HG02938 (cell line): ENCODE results near the gene KLF12.
A peak's percentile ranks its signal among the peaks of the same experiment; 100 is the strongest.

Experiments
- ATAC-seq: cut with Tn5 transposase; IDR thresholded peaks from one replicate; pipeline ENCODE4 v1.9.1; 2021; ENCODE audit warnings: mild to moderate bottlenecking, moderate library complexity; ENCODE audit not compliant: unreplicated experiment

The KLF12 gene

DNA sequence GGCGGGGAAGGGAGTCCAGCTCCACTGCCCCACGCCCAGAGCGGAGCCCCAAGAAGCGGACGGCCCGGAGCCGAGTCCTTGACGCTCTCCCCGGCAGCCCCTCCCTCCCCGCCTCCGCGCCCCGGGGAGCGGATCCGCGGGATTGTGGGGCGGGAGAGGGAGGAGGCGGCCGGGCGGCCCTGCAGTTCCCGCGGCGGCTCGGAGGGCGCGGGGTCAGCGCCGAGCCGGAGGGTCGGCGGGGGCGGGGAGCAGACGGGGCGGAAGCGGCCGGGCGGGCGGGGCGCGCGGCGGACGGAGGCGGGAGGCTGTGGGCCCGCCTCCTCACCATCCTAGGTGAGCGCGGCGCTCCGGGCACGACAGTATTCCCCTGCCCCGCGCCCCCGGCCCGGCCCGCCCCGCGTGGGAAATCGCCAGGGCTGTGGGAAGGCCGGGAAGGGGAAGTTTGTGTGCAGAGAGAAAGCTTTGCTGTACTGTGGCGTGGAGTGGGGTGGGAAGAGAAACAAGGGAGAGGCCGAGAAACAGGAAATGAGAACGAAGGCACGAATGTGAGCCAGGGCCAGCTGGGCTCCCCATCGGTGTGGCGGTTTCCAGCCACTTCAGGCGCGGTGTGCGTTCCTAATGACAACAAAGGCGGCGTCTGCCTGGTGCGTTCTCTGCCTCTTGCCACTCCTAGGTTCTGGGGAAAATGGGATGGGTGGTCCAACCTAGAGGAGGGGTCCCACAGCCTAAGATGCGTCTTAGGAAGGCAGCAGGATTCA lies 1.3 kb upstream of the KLF12 start:
- ATAC-seq: peak; percentile 38

GRCh38 chr13:74134777-74135325 lies 647 bp upstream of the KLF12 start:
- ATAC-seq: peak; percentile 15

GRCh38 chr13:74133657-74134201 lies 475 bp downstream of the KLF12 start:
- ATAC-seq: peak; percentile 48

- no peak for ATAC-seq
Observed at GRCh38 chr13:74132776-74133656, 1.2 kb downstream of the KLF12 start.

GRCh38 chr13:74132152-74132775 lies 1.9 kb downstream of the KLF12 start:
- ATAC-seq: no peak

DNA sequence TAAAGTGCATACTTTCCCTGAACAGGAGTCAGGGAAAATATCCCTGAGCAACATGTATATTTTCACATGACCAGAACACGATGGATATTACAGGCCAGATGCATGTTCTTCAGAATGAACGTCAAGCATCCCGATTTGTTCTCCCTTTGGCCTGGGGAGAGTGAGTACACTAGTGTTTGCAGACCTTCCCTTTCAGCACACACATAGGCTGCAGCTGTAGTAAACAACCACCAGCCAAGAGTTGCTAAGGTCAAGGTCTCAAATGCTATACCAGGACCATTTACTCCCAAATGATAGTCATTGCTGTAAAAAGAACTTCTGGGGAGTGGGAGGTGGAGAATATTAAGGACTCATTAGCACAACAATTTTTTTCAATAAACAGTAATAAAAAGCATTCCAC lies 3.0 kb downstream of the KLF12 start:
- no peak for ATAC-seq

DNA sequence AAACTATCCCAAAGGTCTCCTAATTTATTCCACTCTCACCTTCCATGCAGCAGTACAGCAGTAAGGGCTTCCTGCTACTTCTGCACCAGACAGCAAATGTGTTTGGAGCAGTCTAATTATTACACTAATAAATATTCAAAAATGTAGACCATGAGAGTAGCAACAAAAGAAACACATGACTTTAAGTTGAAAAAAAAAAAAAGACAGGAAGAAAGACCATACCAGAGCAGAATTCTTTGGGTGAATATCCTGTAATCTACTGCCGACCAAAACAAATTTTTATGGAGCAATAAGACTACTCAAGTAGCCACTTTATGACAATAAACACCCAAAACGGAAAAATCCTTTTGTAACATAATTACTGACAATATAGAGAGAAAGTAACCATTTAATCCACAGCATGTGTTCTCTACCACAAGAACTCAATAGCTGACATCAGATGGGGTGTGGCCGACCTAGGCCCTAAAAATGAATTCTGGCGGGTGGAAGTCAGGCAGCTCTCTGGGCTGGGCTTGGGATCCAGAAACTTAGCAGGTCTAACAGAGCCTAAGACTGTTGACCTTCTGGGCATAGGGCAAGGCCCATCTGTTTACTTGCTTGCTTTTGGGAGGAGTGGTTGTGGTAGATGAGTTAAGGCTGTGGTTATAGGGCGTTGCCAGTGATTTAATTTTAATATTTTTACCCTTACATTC lies 4.6 kb downstream of the KLF12 start:
- ATAC-seq: no peak

GRCh38 chr13:74128156-74128767 lies 5.9 kb downstream of the KLF12 start:
- no peak for ATAC-seq

GRCh38 chr13:74118328-74118727 lies 15.9 kb downstream of the KLF12 start:
- ATAC-seq: no peak

DNA sequence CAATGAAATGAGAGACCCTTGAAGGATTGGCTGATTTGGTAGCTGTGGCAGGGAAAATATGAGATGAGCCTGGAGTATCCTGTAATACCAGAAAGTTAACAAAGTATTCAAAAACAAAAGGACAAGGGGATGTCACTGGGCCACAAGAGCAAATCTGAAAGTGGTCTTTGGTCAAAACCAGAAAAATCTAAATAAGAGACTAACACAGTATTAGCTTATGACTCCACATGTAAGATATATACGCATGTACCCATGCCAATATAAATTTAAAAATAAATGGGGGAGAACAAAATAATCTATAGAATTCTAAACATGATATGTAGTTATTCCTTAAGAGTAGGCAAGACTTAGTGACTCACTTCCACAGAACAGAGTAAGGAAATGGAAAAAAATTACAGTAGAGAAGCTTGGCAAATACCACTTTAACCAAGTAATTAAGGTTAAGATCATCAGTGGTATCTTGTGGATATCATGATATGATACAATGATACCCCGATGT lies 16.9 kb downstream of the KLF12 start:
- no peak for ATAC-seq

DNA sequence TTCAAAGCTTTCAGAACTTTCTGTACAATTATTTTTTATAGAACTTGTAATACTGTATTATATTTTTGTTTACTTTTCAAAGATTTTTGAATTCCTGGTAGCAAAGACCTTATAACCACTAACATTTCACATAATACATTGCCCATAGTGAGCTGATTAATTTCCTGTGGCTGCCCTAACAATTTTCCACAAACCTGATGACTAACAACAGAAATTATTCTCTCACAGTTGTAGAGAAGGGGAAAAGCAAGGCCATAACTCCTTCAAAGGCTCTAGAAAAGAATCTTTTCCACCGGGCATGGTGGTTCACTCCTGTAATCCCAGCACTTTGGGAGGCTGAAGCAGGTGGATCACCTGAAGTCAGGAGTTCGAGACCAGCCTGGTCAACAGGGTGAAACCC lies 19.1 kb downstream of the KLF12 start:
- no peak for ATAC-seq

GRCh38 chr13:74114641-74115040 lies 19.6 kb downstream of the KLF12 start:
- no peak for ATAC-seq

DNA sequence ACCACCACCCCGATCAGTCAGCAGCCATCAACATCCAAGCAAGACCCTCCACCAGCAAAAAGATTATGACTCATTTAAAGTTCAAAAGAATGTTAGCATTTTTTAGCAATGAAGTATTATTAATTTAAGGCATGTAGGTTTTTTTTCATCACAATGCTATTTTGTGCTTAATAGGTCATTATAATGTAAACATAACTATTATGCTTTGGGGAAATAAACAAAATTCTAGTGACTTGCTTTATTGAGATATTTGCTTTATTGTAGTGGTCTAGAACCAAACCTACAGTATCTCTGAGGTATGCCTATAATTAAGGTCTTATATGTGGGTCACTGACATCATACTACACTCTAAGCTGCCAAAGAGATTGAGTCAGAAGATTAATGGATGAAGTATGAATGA lies 20.0 kb downstream of the KLF12 start:
- no peak for ATAC-seq

DNA sequence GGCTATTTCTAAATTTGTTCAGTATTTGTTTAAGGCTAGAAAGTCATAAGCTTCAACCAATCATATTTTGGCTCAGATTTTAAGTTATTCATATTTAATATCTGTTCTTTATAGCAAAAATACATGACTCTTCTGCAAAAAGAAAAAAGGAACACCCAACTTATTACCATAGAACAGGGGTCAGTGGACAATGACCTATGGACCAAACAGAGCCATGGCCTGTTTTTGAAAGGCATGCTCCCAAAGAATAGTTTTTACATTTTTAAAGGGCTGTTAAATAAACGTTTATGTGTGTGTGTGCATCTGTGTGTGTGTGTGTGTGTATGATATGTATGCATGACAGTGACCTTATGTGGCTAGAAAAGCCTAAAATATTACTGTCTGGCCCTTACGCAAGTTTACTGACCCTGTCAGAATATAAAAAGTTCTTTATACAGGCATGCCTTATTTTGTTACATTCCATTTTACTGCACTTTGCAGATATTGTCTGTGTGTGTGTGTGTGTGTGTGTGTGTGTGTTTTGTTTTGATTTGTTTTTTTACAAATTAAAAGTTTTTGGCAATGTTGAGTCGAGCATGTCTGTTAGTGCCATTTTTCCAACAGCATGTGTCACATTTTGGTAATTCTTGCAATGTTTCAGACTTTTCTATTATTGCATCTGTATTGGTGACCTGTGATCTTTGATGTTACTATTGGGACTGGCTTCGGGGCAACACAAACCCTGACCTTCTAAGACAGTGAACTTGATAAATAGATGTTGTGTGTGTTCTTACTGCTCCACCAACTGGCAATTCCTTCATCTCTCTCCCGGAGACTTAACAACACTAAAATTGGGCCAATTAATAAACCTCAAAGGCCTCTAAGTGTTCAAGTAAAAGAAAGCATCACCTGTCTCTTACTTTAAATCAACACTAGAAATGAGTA lies 22.0 kb downstream of the KLF12 start:
- ATAC-seq: no peak

GRCh38 chr13:74111399-74111798 lies 22.8 kb downstream of the KLF12 start:
- ATAC-seq: no peak

GRCh38 chr13:74110053-74110452 lies 24.2 kb downstream of the KLF12 start:
- no peak for ATAC-seq

DNA sequence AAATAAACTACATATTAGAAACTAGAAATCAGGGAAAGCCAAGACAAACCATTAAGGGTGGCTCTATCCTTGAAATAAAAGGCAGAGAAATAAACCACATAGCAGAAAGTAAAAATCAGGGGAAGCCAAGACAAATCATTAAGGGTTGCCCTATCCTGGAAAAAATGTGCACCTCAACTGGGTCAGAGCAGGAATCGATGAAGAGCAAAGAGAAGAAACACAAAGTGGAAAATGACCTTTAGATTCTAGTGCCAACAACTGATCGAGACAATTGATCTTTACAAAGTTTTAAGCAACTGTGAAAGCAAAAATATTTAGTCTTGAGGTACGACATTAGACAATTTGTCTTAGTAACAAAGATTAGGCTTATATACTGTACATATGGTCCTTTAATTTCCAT lies 26.6 kb downstream of the KLF12 start:
- no peak for ATAC-seq

- ATAC-seq: no peak
Observed at GRCh38 chr13:74105871-74106270, 28.3 kb downstream of the KLF12 start.
